Stimulated activated CD8-positive, alpha-beta memory T cell treated with anti-CD3 and anti-CD28 coated beads, Interleukin-4, amount 100 ng/mL, for 1 hour (primary cell): ENCODE data around the gene FUZ.
A peak's percentile ranks its signal among the peaks of the same experiment; 100 is the strongest.
"Not testable (repeated sequence)": the region's sequence is repeated elsewhere in the genome, so short reads cannot be mapped to it uniquely, and the experiment has no call there.

Experiments used
- DNase-seq, 2 donors: peaks; one replicate each; pipeline ENCODE4 v3.0.0-alpha.2; 2020; ENCODE audit warnings: low read depth in 2 of 2, low spot score in 1 of 2

Gene FUZ

DNA sequence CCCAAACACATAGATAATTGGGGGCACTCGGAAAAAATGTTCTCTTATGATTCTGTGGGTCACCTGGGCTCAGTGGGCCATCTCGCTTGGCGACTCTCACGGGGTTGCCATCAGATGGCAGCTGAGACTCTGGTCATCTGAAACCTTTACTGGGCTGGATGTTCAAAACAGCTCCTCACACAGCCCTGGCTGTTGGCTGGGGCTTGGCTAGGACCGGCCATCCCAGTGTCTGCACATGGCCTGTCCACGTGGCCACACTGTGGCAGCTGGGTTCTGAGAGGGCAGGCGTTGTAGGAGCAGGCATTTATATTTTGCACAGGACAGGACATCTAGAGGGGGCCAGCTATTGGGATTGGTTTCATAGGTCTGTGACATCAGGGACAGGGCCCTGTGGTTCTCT, 20.5 kb upstream of the FUZ start:
- no peak for DNase-seq

DNA sequence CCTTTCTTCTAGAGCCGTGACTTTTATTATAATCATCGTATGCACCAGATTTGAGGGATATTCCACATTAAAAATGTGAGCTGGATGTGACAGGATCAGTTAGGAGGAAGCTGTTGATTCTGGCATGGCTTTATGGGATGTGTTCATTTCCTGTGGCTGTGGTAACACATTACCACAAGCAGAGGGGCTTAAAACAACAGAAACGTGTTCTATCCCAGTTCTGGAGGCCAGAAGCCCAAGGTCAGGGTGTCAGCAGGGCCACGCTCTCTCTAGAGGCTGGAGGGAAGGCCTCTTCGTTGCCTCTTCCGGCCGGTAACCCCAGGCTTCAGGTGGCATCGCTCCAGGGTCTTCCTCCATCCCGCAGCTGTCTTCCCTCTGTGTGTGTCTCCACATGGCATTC, 19.5 kb upstream of the FUZ start:
- DNase-seq: no peak

DNA sequence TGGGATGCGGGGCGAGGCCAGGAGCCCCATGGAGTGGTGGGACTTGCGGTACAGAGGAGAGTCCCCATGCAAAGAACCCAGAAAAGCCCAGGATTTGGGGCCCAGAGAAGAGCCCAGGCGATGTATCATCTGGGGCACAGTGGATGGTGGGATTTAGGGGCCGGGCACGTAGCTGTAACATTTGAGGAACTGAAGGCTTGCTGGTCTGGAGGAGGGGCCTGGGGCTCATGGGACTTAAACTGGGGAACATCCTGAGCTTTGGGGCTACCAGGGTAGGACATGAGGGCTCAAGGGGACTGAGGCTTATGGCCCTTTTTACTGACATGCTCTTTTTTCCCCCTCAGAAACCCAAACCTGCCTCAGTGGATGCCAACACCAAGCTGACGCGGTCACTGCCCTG, 18.5 kb upstream of the FUZ start:
- DNase-seq: no peak

DNA sequence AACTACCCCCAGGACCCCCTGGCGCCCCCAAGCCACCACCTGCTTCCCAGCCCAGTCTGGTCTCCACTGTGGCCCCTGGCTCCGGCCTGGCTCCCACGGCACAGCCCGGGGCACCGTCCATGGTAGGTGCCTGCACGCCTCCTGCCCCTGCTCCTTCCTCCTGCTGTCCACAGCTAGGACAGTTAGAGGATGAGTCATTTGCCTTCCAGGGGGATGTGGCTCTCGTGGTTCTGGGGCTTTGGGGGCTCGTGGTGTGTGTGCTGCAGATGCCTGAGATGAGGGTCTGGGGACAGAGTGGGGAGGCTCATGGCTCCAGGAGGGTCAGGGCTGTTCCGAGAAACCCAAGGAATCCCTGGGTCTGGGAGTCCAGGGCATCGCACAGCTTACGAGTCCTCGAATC, 17.7 kb upstream of the FUZ start:
- no peak for DNase-seq

DNA sequence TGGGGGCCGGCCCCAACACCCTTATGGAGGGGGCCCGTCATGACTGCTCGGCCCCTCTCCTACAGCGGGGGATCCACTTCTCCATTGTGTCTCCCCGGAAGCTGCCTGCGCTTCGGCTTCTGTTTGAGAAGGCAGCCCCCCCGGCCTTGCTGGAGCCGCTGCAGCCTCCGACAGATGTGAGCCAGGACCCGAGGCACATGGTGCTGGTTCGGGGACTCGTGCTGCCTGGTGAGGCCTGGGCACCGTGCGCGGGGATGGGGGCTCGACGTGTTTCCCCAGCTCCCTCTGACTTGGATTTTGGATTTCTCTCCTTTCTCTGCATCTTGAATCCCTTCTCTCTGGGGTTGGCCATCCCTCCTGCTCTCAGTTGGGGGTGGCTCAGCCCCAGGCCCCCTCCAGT, 16.6 kb upstream of the FUZ start:
- DNase-seq: no peak

DNA sequence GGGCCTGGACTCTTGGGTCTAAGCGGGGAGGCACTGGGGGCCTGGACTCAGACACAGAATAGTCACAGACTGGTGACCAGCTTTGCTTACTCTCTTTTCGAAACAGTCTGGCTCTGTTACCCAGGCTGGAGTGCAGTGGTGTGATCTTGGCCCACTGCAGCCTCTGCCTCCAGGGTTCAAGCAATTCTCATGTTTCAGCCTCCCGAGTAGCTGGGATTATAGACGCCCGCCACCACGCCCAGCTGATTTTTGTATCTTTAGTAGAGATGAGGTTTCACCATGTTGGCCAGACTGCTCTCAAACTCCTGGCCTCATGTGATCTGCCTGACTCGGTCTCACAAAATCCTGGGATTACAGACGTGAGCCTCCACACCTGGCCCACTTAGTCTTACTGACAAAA, 16.1 kb upstream of the FUZ start:
- DNase-seq: no peak

DNA sequence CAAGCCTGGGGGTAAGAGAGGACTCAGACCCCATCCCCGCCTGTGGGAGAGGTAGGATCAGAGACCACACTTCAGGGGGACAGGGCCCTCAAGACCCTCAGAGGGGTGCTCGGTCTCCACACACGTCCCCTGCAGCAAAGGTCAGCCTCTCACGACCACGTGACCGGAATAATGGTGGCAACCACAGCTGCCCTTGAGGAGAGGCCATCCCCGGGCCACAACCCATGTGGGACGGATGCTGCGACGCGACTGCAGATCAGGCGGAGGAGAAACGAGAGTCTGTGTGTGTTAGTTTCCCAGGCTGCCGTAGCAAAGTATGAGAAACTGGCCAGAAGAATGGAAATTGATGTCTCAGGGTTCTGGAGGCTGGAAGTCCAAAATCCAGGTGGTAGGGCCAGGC, 13.9 kb upstream of the FUZ start:
- no peak for DNase-seq

DNA sequence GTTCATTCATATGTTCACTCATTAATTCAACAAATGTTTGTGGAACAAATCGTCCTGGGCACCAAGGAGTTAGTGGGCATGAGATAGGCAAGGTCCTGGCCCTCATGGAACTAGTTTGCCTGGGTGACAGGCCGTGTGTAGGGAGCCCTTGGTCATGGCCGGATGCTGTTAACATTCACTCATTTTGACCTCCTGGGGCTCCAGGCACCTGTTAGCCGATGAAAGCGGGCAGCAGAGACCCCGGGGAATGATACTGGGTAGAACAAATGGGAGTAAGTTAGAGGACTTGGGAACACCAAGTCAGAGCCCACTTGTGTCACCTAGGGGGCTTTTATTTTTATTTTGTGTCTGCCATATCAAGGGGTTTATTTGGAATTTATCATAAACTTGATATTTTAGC, 11.6 kb upstream of the FUZ start:
- DNase-seq: no peak

DNA sequence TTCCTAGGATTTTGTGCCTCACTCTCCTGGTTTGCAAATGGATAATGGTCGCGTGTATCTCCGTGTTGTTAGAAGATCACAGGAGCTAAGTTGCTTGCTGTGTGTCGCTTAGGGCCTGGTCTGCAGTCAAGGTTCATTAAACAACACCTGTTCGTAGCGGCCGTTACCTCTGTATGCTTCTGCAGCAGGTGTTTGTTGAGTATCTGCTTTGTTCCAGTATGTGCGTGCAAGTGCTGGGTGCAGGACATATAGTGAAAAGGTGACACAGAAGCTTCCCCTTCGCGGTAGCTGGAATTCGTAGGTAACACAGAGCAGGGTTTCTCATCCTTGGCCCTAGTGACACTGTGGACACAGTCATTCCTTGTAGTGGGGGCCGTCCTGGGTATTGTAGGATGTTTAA, 10.4 kb upstream of the FUZ start:
- DNase-seq: no peak

DNA sequence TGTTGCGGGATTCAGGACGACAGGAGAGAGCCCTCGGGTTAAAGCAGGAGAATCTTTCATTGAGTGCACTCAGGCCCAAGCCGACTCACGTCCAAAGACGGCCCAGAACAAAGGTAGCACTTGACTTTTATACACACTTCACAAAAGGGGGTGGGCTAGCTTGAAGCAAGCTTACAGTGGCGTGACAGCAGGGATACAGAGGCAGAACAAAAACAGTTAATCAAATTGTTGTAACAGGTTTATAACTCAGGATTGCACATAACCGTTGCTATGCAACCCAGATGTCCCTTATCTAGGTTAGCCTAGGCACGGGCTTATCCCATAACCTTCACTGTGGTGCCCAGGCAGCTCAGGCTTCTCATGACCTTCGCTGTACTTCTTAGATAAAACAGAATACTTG, 7.0 kb upstream of the FUZ start:
- no peak for DNase-seq

DNA sequence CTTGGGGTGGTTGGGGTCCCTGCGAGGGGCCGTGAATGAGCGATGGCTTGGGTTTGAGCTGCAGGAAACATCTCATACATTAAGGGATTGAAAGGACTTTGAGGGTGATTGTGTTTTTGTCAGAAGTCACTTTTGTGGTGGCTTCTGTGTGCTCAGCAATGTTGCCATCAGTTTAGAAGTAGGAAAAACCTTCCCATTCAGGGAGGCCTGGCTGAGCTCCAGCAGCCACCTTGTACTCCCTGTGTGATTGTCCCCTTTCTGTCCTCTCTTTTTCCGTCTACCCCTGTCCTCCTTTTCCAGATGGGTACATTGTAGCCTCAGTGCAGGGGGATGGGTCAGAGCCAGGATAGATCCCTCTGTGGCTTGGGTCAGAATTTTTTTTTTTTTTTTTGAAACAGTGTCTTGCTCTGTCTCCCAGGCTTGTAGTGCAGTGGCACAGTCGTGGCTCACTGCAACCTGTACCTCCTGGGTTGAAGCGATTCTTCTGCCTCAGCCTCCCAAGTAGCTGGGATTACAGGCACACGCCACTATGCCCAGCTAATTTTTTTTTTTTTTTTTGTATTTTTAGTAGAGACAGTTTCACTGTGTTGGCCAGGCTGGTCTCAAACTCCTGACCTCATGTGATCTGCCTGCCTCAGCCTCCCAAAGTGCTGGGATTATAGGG, 6.5 kb upstream of the FUZ start:
- DNase-seq: not testable (repeated sequence)

DNA sequence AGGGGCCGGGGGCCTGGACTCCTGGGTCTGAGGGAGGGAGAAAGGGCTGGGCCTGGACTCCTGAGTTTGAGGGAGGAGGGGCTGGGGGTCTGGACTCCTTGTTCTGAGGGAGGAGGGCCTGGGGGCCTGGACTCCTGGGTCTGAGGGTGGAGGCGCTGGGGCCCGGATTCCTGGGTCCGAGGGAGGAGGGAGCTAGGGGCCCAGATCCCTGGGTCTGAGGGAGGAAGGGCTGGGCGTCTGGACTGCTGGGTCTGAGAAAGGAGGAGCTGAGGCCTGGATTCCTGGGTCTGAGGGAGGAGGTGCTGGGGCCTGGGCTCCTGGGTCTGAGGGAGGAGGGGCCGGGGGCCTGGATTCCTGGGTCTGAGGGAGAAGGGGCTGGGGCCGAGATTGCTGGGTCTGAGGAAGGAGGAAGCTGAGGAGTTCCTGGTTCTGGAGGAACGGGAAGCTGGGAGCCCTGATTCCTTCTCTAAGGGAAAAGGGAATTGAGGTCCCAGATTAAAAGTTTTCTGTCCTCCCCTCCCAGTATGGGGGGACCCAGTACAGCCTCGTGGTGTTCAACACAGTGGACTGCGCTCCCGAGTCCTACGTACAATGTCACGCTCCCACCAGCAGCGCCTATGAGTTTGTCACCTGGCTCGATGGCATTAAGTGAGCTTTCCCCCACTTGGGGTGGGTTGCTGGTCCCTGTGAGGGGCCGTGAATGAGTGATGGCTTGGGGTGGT, 5.7 kb upstream of the FUZ start:
- no peak for DNase-seq

DNA sequence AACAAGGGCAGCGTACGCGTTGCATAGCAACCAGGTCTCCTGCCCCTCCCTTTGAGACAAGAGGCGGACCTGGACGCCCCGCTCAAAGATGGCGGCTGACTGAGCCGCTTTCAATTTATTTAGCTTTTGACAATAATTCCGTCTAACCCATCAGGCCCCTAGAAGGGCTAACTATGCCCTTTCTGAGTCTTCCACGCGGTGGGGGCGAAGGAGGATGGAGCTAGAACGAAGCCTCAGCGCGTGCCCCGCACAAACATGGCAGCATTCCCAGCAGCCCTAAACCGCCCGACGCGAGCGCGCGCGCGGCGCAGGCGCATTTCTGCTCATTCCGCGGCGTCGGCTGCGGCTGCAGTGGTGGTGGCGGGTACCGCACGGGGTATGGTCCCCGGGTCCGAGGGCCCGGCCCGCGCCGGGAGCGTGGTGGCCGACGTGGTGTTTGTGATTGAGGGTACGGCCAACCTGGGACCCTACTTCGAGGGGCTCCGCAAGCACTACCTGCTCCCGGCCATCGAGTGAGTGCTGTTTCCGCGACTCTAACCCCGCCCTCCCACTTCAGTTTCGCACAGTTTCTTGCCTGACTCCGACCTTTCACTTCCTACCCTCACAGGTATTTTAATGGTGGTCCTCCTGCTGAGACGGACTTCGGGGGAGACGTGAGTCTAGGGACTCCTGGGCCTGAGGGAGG, 5.0 kb upstream of the FUZ start, which contains the start of gene MED25:
Gene MED25, plus strand, starts transcription at position 326 of the 685 bp plus-strand sequence. Its CDS starts 53 bp downstream, at position 379.
- DNase-seq: peak; percentile 74 to 75

DNA sequence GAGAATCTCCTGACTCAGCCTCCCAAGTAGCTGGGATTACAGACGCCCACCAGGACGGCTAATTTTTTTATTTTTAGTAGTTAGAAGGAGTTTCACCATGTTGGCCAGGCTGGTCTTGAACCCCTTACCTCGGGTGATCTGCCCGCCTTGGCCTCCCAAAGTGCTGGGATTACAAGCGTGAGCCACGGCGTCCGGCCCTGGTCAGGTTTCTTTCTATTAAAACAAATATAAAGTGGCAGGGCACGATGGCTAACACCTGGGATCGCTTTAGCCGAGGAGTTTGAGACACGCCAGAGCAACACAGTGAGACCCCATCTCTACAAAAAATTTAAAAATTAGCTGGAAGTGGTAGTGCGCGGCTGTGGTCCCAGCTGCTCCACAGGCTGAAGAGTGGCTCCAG, 3.5 kb upstream of the FUZ start:
- no peak for DNase-seq

DNA sequence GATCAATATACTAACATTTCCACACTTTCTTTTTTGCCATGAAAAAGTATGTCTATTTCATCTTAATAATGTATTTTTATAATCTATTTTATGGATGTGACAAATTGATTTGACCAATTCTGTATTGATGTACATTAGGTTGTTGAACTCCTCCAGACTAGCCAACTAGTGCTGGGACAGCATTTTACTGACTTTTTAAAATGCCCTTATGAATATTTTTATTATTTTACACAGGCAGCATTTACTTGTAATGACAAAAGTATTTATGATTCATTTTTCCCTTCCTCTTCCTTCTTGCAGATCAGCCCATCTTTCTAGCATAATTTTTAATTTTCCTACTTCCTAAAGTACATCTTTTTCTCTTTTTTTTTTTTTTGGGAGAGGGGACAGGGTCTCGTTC, 918 bp upstream of the FUZ start:
- DNase-seq: no peak

DNA sequence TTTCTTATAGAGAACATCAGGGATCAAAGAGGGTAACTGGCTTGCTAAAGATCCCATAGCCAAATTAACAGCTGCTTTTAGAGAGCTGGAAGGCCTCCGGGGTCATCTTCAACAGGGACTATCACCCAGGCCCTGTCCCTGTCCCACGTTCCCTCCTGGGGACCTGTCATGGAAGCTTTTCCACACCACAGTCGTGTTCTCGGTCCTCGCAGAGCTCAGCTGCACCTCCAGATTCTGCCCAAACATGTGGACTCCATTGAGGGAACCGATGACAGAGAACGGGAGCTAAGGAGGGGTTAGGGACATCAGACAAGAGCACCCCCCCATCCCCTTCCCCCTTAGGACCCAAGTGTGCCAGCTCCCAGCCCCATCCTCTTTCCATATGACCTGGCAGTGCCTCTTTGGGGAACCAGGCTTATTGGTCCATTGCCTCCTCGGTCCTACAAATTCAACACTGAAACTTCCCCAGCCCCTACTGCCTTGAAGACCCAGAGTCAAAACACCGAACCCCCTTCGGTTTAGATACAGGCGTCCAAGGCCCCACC, 568 bp downstream of the FUZ start:
- no peak for DNase-seq

DNA sequence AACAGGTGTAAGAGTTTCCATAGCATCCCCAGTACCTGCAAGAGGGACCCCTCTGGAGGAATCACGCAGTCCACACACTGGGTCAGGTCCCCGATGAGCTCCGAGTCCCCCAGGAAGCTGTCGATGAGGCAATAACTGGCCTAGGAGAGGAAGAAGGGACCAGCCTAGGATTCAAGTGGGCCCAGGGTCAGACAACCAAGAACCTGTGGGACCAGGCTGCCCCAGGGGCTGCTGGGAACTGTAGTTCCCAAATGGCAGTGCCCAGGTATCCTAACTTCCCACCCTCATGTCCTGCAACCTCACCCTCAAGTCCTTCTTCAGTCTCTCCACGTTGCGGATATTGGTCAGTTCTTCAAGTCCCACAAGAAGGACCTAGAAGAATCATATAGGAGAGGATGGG, 1.8 kb downstream of the FUZ start:
- DNase-seq: no peak

DNA sequence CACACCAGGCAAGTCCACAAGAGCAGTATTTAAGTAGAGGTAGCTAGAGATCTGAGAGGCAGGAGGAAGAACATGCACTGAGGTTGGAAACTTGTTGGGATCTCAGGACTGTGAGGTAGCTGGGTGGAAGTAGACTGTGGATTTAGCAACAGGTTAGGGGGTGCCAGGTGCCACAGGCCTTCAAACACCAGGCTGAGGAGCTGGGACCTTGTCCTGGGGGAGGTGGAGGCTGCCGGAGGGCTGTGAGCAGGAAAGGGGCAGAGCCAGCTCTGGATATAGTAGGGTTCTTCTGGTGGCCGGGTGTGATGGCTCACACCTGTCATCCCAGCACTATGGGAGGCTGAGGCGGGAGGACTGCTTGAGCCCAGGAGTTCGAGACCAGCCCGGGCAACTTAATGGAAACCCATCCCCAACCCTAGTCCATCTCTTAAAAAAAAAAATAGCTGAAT, 3.1 kb downstream of the FUZ start:
- no peak for DNase-seq

DNA sequence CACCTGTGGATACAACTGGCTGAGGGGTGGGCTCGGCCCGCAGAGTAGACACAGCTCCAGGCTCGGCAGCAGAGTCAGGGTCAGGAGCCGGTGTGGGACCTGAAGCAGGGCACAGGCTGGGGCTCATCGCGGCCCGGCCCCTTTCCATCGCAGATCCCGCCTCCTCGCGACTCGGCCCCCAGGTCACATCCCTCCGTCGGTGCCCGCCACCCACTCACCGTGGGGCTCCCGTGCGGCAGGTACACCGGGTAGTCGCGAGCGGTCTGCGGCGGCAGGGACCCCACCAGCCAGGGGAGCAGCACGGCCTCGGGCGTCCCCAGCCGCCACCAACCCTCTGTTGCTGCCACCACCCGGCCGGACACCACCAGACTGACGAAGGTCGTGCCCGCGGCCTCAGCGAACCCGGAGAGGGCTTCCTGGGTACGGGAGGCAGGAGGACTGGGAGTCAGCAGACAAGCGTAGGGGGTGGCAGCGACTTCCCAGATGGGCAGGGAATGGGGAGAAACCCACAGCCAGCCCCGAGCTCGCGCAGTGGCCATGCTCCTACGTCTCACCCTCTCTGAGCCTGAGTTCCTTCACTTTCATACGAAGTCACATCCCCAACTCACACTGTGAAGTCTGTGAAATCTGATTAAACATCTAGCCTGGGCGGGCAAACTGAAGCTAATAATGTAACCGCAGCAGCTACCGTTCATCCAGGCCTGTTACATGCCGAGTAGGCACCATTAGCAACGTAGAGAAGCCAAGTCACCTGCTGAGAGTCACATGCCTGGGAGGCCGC, 3.7 kb downstream of the FUZ start:
- peak in 1 of 2 donors; percentile 33 for DNase-seq

DNA sequence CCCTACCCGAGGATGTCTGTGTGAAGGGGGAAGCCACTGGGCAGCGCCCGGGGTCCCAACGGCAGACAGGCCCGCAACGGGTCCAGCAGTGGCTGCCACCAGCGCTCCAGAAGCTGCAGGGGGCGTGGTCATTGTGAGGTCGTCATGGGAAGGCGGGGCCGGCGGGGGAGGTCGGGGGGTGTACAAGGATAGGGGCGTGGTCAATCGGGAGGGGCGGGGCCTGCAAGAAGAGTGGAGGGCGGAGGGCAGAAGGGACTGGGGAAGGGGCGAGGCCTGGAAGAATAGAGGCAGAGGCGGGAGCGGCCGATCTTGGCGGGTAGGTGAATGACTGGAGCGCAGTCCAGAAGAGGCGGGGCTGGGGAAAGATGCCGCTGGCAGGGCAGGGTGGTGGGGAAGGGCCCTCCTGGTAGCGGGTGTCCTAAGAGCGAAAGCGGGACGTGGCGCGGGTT, 4.4 kb downstream of the FUZ start:
- DNase-seq: peak; percentile 74
